ENCODE measurements around the gene C12orf56.

C12orf56 gene

GRCh38 chr12:64390275-64390851 is at the start of gene C12orf56:
Gene C12orf56, minus strand, starts transcription at chr12:64390758. Its CDS starts 193 bp downstream, at chr12:64390565.
- DNase-seq: peak; percentile 57

DNA sequence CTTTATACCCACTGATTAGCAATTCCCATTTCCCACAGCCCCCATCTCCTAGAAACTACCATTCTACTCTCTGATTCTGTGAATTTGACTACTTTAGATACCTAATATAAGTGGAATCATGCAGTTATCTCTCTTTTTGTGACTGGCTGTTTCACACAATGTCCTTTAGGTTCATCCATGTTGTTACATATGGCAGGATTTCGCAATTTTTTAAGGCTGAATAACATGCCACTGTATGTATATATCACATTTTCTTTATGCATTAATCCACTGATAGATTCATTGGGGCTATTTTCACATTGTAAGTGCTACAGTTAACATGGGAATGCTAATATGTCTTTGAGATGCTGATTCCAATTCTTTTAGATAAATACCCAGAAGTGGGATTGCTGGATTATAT is 49.5 kb upstream of the C12orf56 start:
- DNase-seq: no peak

GRCh38 chr12:64433915-64434314 is 43.4 kb upstream of the C12orf56 start:
- DNase-seq: no peak

DNA sequence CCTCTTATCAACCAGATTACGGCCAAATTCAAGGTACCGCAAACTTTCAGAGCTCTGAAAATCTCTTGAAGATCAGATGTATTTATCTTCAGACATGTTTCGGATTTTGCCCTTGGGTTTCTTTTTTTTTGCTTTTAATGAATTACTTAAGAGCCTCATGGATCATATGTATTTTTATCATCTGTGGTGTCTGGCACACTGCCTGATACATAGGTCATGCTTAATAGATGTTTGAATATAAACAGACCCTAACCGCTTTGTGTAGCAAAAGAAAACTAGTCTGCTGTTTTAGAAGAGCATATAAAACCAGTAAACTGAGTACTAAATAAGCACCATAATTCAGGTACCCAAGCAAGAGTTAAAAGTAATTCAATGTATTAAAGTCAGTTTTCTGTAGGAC is 41.2 kb upstream of the C12orf56 start:
- no peak for DNase-seq

DNA sequence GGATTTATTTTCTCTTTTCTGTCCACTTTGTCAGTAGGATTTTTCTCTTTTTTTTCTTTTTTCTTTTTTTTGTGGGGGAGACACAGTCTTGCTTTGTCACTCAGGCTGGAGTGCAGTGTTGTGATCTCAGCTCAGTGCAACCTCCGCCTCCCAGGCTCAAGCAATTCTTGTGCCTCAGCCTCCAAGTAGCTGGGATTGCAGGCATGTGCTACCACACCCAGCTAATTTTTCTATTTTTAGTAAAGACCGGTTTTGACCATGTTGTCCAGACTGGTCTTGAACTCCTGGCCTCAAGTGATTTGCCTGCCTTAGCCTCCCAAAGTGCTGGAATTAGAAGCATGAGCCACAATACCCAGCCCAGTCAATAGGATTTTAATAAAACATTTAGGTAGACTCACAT is 40.3 kb upstream of the C12orf56 start:
- DNase-seq: no peak

- no peak for DNase-seq
Measured at GRCh38 chr12:64428956-64429355, 38.4 kb upstream of the C12orf56 start.

DNA sequence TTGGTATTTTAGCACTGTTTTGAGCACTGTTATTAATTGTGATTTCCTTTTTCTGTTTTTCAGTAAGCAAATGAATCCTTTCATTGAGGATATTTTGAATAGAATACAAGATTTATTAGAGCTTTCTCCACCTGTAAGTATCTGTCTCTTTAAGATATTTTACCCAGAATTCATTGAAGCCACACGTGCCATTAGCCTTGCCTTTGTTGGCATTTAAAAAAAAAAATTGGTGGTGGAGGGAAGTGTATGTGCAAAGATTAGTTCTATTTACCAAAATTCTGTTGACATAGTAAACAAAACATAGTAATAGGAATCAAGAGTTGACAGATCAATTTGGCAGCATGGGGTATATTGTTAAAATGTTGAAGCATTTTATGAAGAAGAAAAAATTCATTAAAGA is 37.4 kb upstream of the C12orf56 start:
- DNase-seq: no peak

DNA sequence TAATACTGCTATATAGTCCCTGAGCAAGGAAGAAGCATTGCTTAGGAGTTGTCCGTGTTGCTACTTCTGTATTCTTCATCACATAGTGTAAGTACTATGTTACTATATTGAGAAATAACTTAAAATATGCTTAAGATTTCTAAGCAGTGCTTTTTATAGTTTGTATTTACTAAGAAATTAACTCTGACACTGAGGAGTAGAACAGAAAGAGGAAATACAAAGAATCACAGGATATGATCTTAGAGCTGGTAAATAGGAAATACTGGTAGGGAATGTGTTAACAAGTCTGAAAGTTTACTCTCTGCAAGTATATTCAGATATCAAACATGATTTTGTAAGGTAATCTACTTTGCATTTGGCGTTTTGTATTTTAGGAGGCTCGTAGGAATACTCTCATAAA is 29.1 kb upstream of the C12orf56 start:
- no peak for DNase-seq

GRCh38 chr12:64418209-64418608 is 27.7 kb upstream of the C12orf56 start:
- DNase-seq: no peak

- DNase-seq: no peak
Measured at GRCh38 chr12:64413884-64414283, 23.3 kb upstream of the C12orf56 start.

DNA sequence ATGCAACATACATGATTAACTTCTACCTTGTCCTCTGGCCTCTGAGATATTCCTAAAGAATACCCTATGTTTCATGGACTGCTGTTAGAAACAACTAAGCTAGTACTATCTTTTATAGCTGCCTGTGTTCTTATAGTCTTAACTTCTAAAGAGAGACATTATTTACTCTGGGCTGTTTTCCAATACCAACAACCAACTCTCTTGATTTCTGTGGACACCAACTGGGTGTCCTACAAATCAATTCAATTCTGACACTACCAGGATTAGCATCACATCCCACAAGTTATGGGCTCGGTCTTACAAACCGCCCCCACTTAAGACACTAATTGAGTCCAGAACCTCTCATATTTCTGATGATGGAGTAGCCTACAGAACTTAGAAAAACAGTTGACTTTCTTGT is 21.9 kb upstream of the C12orf56 start:
- DNase-seq: no peak

GRCh38 chr12:64411427-64411826 is 20.9 kb upstream of the C12orf56 start:
- no peak for DNase-seq

GRCh38 chr12:64407342-64408223 is 17.0 kb upstream of the C12orf56 start:
- no peak for DNase-seq

DNA sequence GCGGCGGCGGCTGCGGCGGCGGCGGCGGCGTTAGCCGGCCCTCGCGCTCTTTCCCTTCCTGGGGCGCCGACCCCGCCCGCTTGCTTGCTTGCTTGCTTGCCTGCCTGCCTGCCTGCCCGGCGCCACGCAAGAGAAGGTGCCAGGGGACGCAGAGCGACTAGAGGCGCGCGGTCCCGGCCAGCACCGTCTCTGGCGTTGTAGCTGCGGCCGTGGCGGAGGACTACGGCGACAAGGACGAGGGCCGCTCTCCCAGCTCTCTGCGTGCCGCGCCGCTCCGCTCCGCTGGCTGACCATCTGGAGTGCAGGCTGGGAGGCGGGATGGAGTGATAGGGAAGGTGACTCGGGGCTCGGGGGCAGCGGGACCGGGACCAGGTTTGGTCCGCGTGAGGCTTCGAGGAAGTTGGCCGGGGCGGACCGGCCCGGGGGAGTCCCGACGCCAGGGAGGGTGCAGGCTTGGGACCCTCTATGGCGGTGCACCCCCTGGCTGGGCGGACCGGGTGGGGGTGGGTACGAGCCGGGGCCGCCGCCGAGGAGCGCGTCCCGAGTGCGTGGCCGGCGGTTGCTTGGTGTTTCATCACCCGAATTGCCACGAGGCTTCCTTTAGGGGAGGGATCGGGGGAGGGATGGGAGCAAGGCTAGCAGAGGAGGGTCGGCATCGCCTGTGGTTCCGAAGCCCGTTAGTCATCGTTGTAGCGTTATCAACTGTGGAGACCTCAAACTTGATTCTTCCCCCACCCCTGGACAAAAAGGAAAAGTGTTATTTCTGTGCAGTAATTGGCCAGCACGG is 14.1 kb upstream of the C12orf56 start:
- peak in 1 of 2 experiments; percentile 39 for DNase-seq

- peak; percentile 65 to 96 for DNase-seq
Measured at GRCh38 chr12:64403707-64404469, 13.3 kb upstream of the C12orf56 start, which contains the start of gene XPOT. Gene XPOT, plus strand, starts transcription at chr12:64404392. Its CDS starts 5,644 bp downstream, at chr12:64410036.

DNA sequence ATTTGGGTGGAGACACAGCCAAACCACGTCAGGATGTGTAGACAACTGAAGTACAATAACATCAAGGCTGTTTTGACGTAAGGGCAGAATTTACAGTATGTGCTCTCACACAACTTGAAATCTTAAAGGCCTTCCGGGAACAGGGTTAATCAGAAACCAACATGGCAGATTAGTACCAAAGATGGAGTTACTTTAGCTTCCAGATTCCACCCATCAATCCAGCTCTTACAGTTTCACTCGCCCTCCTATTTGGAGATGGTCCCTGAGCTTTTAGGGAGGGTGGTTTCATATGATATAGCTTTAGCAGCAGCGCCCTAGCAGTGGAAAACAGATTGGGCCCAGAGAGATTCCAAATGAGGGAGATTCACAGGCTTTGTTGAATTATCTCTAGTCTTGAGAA is 11.6 kb upstream of the C12orf56 start:
- DNase-seq: no peak

DNA sequence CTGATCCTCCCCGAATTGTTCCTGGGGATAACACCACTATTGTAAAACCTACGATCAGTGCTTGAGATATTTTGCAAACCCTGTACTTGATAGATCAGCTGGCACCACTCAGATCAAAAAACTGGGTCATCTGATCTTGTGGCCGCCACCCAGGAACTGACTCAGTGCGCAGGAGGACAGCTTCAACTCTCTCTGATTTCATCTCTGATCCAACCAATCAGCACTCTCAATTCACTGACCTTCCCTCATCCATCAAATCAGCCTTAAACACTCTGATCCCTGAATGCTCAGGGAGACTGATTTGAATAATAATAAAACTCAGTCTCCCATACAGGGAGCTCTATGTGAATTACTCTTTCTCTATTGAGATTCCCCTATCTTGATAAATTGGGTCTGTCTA is 9.5 kb upstream of the C12orf56 start:
- DNase-seq: no peak

- DNase-seq: no peak
Measured at GRCh38 chr12:64395739-64396138, 5.2 kb upstream of the C12orf56 start.

DNA sequence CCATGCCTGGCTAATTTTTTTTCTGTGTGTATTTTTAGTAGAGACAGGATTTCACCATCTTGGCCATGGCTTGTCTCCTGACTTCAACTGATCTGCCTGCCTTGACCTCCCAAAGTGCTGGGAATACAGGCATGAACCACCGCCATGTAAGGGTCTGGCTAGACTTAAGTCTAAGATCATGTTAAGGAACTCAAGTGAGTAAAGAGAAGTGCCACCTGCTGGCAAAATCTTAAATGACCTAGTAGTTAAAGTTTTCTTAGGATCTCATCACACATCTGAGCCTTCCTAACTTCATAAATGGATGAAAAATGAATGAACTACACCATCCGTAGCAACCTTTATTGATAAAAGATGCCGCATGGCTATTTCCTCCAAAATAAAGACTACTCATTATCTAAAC is 1.7 kb upstream of the C12orf56 start:
- DNase-seq: no peak

GRCh38 chr12:64389154-64389553 is 1.4 kb downstream of the C12orf56 start:
- DNase-seq: peak; percentile 94 to 95

DNA sequence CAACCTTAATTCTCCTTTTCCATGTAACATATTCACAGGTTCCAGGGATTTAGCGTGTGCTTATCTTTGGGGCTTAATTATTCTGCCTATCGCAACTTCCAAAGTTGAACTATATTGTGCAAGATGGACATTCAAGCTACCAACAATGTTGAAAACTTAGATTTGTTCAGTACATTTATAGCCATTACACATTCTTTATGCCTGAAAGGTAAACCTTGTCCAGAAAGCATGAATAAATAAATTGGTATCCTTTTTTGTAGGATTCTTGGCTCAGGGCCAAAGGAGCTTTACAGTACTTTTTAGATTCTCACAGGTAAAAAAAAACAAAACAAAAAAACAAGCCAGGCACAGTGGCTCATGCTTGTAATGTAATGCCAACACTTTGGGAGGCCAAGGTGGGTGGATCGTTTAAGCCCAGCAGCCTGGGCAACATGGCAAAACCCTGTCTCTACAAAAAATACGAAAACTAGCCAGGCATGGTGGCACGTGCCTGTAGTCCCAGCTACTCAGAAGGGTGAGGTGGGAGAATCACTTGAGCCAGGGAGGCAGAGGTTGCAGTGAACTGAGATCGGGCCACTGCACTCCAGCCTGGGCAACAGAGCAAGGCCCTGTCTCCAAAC is 3.3 kb downstream of the C12orf56 start:
- DNase-seq: no peak

DNA sequence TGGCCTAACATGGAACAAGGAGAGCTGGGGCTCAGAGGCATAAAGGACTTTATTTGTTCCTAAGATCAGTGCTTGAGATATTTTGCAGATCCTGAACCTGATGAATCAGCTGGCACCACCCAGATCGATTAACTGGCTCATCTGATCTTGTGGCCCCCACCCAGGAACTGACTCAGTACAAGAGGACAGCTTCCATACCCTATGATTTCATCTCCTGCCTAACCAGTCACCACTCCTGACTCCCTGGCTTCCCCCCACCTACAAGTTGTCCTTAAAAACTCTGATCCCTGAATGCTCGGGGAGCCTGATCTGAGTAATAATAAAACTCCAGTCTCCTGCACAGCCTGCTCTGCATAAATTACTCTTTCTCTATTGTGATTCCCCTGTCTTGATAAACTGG is 5.1 kb downstream of the C12orf56 start:
- DNase-seq: no peak

Data from NCI-H187 (cell line).